IMR-90 (cell line): ENCODE data around the gene DOK1. TPM values are rescaled to one million over a fixed set of nuclear protein-coding genes. Genes with fewer than 3 reads are reported as not detected.

ENCODE experiments used
- ATAC-seq: fragments of 200-7000 bp; cut with Tn5 transposase; 2 replicates; pipeline ENCODE4 v1.9.1; 2020; ENCODE audit warnings: low read depth, mild to moderate bottlenecking, moderate library complexity
- BruUV-seq: library from RNA; stranded (reverse); fragments of 400-500 nt; replicated peaks from 2 replicates; lab custom pipeline; 2021; lab: Mats Ljungman, UMichigan
- CTCF ChIA-PET: fragments of 300-600 bp; formaldehyde crosslinking; extraction: SDS; loops from one replicate; lab custom pipeline; 2021; ENCODE audit warnings: antibody characterized with exemption; lab: Yijun Ruan, JAX
- POLR2A ChIA-PET: fragments of 300-600 bp; sonication (Branson Sonifier 250); formaldehyde crosslinking; loops from one replicate; lab custom pipeline; 2022; ENCODE audit warnings: antibody characterized with exemption; ENCODE audit not compliant: unreplicated experiment; lab: Charles Lee
- DNase-seq: peaks from one replicate; pipeline ENCODE4 v3.0.0; 2013
- H2AFZ ChIP-seq: replicated peaks from 2 replicates; pipeline ENCODE3; 2013; ENCODE audit warnings: low read length, mild to moderate bottlenecking; ENCODE audit not compliant: poor library complexity
- H2AK5ac ChIP-seq: 2 replicates; pipeline ENCODE4 v1.6.1; 2013; ENCODE audit warnings: low read depth, low read length, inconsistent platforms
- H2AK9ac ChIP-seq: replicated peaks from 2 replicates; pipeline ENCODE3; 2013; ENCODE audit warnings: mild to moderate bottlenecking, low read depth, low read length, moderate library complexity; ENCODE audit not compliant: poor library complexity
- H2BK120ac ChIP-seq: 2 replicates; pipeline ENCODE4 v1.6.1; 2013; ENCODE audit warnings: low read depth, low read length, inconsistent platforms
- H2BK15ac ChIP-seq: 3 replicates; pipeline ENCODE4 v1.6.1; 2013; ENCODE audit warnings: low read depth, low read length, inconsistent platforms
- H2BK20ac ChIP-seq: 2 replicates; pipeline ENCODE4 v1.6.1; 2013; ENCODE audit warnings: low read depth, mild to moderate bottlenecking, inconsistent platforms, low read length, moderate library complexity
- H2BK5ac ChIP-seq: 2 replicates; pipeline ENCODE4 v1.6.1; 2013; ENCODE audit warnings: mild to moderate bottlenecking, low read depth, low read length, inconsistent platforms; ENCODE audit not compliant: poor library complexity, severe bottlenecking
- H3K14ac ChIP-seq: replicated peaks from 2 replicates; pipeline ENCODE4 v1.6.1; 2013; ENCODE audit warnings: low read depth, low read length, inconsistent platforms
- H3K18ac ChIP-seq: 2 replicates; pipeline ENCODE4 v1.6.1; 2013; ENCODE audit warnings: low read depth, low read length, control low read depth
- H3K23ac ChIP-seq: 2 replicates; pipeline ENCODE4 v1.6.1; 2013; ENCODE audit warnings: low read depth, low read length, inconsistent platforms
- H3K27ac ChIP-seq: 2 replicates; pipeline ENCODE4 v1.5.1; 2013; ENCODE audit warnings: mild to moderate bottlenecking, control low read depth, low read length; ENCODE audit not compliant: insufficient read depth
- H3K27me3 ChIP-seq: 2 replicates; pipeline ENCODE4 v1.6.1; 2013; ENCODE audit warnings: low read length; ENCODE audit not compliant: control insufficient read depth, insufficient read depth
- H3K36me3 ChIP-seq: 2 replicates; pipeline ENCODE4 v1.6.1; 2013; ENCODE audit warnings: low read length, mixed read lengths; ENCODE audit not compliant: control insufficient read depth, insufficient read depth
- H3K4ac ChIP-seq: 2 replicates; pipeline ENCODE4 v1.6.1; 2013; ENCODE audit warnings: low read depth, low read length, inconsistent platforms
- H3K4me1 ChIP-seq: 2 replicates; pipeline ENCODE4 v1.6.1; 2013; ENCODE audit warnings: low read length, mixed read lengths; ENCODE audit not compliant: control insufficient read depth, insufficient read depth
- H3K4me2 ChIP-seq: 2 replicates; pipeline ENCODE4 v1.6.1; 2013; ENCODE audit warnings: low read depth, mild to moderate bottlenecking, control low read depth, low read length, moderate library complexity
- H3K4me3 ChIP-seq: 2 replicates; pipeline ENCODE4 v1.5.1; 2013; ENCODE audit warnings: low read depth, mild to moderate bottlenecking, control low read depth, low read length, moderate library complexity; ENCODE audit not compliant: insufficient read depth
- H3K56ac ChIP-seq: 2 replicates; pipeline ENCODE4 v1.6.1; 2013; ENCODE audit warnings: low read length, inconsistent platforms; ENCODE audit not compliant: insufficient read depth; ENCODE audit errors: extremely low read depth
- H3K79me1 ChIP-seq, 2 experiments: 2 replicates each; pipeline ENCODE4 v1.6.1; 2013; ENCODE audit warnings: low read length in 2 of 2, inconsistent platforms in 1 of 2, low read depth in 1 of 2
- H3K9ac ChIP-seq: 2 replicates; pipeline ENCODE4 v1.6.1; 2013; ENCODE audit warnings: low read depth, low read length, control low read depth
- H3K9me1 ChIP-seq: 2 replicates; pipeline ENCODE4 v1.6.1; 2013; ENCODE audit warnings: low read length, inconsistent platforms; ENCODE audit not compliant: insufficient read depth
- H3K9me3 ChIP-seq: 2 replicates; pipeline ENCODE4 v1.6.1; 2013; ENCODE audit warnings: low read length; ENCODE audit not compliant: control insufficient read depth, insufficient read depth
- H4K20me1 ChIP-seq: 2 replicates; pipeline ENCODE4 v1.6.1; 2013; ENCODE audit warnings: low read length, inconsistent platforms; ENCODE audit not compliant: insufficient read depth
- H4K5ac ChIP-seq: 2 replicates; pipeline ENCODE4 v1.6.1; 2013; ENCODE audit warnings: mild to moderate bottlenecking, low read depth, low read length, control low read depth
- H4K8ac ChIP-seq, 2 experiments: 2 replicates each; pipeline ENCODE4 v1.6.1; 2013; ENCODE audit warnings: low read depth in 2 of 2, low read length in 2 of 2, control low read depth in 1 of 2, inconsistent platforms in 1 of 2
- H4K91ac ChIP-seq: 2 replicates; pipeline ENCODE4 v1.6.1; 2013; ENCODE audit warnings: low read depth, low read length, inconsistent platforms; ENCODE audit not compliant: insufficient read depth
- BHLHE40 ChIP-seq: fragments of 150-350 bp; IDR thresholded peaks from 2 replicates; pipeline ENCODE4 v1.6.1; 2016; ENCODE audit warnings: mild to moderate bottlenecking, low read depth, low read length
- CEBPB ChIP-seq: IDR thresholded peaks from 2 replicates; pipeline ENCODE4 v1.6.1; 2012; ENCODE audit warnings: low read depth, low read length, improper control_type of control experiment
- CHD1 ChIP-seq: IDR thresholded peaks from 2 replicates; pipeline ENCODE4 v1.6.1; 2012; ENCODE audit warnings: low read depth, low read length, improper control_type of control experiment
- MAFK ChIP-seq: IDR thresholded peaks from 2 replicates; pipeline ENCODE4 v1.6.1; 2012; ENCODE audit warnings: low read depth, low read length, improper control_type of control experiment
- MAZ ChIP-seq: IDR thresholded peaks from 2 replicates; pipeline ENCODE4 v1.6.1; 2012; ENCODE audit warnings: low read depth, mild to moderate bottlenecking, low read length, improper control_type of control experiment, moderate library complexity, borderline replicate concordance
- POLR2A ChIP-seq: IDR thresholded peaks from 2 replicates; pipeline ENCODE4 v1.6.1; 2012; ENCODE audit warnings: mild to moderate bottlenecking, low read depth, low read length
- SMC3 ChIP-seq: fragments of 150-350 bp; IDR thresholded peaks from 2 replicates; pipeline ENCODE4 v1.6.1; 2016; ENCODE audit warnings: low read depth, mild to moderate bottlenecking, antibody characterized with exemption, low read length, moderate library complexity
- USF2 ChIP-seq: fragments of 150-350 bp; IDR thresholded peaks from 2 replicates; pipeline ENCODE4 v1.6.1; 2017; ENCODE audit warnings: mild to moderate bottlenecking, antibody characterized with exemption, low read length, low read depth
- WGBS, 2 experiments: methylation state at CpG; one replicate each; pipeline versions ENCODE4 v1.1.5 to v1.1.7; 2013; ENCODE audit warnings: missing lambda C conversion rate in 2 of 2; ENCODE audit not compliant: insufficient read length in 1 of 2; ENCODE audit errors: extremely low coverage in 2 of 2; 5-methylcytosine and 5-hydroxymethylcytosine counted together
- dilution Hi-C: fragments of 300-500 bp; cut with HindIII; formaldehyde crosslinking; loops from one replicate; pipeline ENCODE4 v1.14.3; 2018; ENCODE audit warnings: low sequenced_read_pairs; ENCODE audit not compliant: unreplicated experiment
- in situ Hi-C: fragments of 300-500 bp; cut with MboI; formaldehyde crosslinking; loops from 3 replicates; pipeline ENCODE4 v1.14.3; 2019; ENCODE audit warnings: low sequenced_read_pairs, inconsistent platforms, mixed read lengths
- intact Hi-C: fragments of 100-400 bp; cut with micrococcal nuclease; formaldehyde crosslinking; loops from 2 replicates; pipeline ENCODE4 v1.10.0; 2022
- polyA plus RNA-seq, 3 experiments: library from polyadenylated mRNA; depleted of rRNA; stranded (reverse); fragments of >200 nt; gene quantifications; 2 replicates each; pipeline ENCODE4 v1.2.3, GENCODE V29; 2012; ENCODE audit warnings: low replicate concordance in 1 of 3
- total RNA-seq: library from RNA; depleted of rRNA; stranded (reverse); fragments of >200 nt; gene quantifications from 2 replicates; pipeline ENCODE4 v1.2.3, GENCODE V29; 2012
- TF ChIP-seq, protein P1 (sequence below): fragments of 150-350 bp; IDR thresholded peaks from 2 replicates; pipeline ENCODE4 v1.6.1; 2016; ENCODE audit warnings: low read depth, mild to moderate bottlenecking, low read length, moderate library complexity, borderline replicate concordance

The DOK1 gene
- total and polyA plus RNA-seq, 2 of the 4 experiments (the other 2 are of a cell fraction): 15.4 to 17.6 TPM

- Histone ChIP-seq H3K56ac (no peak overlapping the region), H4K91ac (no peak overlapping the region), H4K5ac (no peak overlapping the region), H3K27me3 (no peaks in the 10 kb centered on the region), H2AFZ (no peak overlapping the region), H3K9ac (no peak overlapping the region), H3K27ac (no peak overlapping the region), H2BK15ac (no peak overlapping the region), H4K20me1 (no peaks in the 10 kb centered on the region), H3K36me3 (peaks cover 29% of the 10 kb centered on the region), H2AK5ac (no peak overlapping the region), H3K23ac (no peak overlapping the region), H2BK5ac (no peak overlapping the region), H3K79me1 (peaks cover 14 to 19% of the 10 kb centered on the region in 2 experiments), H3K4ac (no peak overlapping the region), H2BK20ac (no peak overlapping the region), H2BK120ac (no peak overlapping the region), H3K4me1 (peaks cover 7% of the 10 kb centered on the region), H3K4me3 (no peak overlapping the region), H3K9me3 (no peaks in the 10 kb centered on the region), H2AK9ac (no peak overlapping the region), H3K14ac (no peak overlapping the region), H3K9me1 (peaks cover 9% of the 10 kb centered on the region), H4K8ac (no peak overlapping the region), H3K4me2 (no peak overlapping the region), H3K18ac (no peak overlapping the region)
- TF ChIP-seq SMC3: no peak
- TF ChIP-seq BHLHE40: no peak
- TF ChIP-seq CHD1: no peak
- no peak for TF ChIP-seq CEBPB
- TF ChIP-seq USF2: no peak
- TF ChIP-seq POLR2A: no peak
- TF ChIP-seq MAZ: no peak
- TF ChIP-seq MAFK: no peak
- TF ChIP-seq, protein P1, sequence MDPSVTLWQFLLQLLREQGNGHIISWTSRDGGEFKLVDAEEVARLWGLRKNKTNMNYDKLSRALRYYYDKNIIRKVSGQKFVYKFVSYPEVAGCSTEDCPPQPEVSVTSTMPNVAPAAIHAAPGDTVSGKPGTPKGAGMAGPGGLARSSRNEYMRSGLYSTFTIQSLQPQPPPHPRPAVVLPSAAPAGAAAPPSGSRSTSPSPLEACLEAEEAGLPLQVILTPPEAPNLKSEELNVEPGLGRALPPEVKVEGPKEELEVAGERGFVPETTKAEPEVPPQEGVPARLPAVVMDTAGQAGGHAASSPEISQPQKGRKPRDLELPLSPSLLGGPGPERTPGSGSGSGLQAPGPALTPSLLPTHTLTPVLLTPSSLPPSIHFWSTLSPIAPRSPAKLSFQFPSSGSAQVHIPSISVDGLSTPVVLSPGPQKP: no peak
- intact Hi-C loops (no loop called here), in situ Hi-C loops (no loop called here), dilution Hi-C loops (no loop called here)
- 96% methylated on average over 4 of the region's 10 CpGs; no CpG with 5 or more reads in 1 of the 2 experiments for WGBS, 2 experiments
- no TSS peak for BruUV-seq
- ChIA-PET POLR2A (no interaction called here), CTCF (no interaction called here)
- ATAC-seq (no peak), DNase-seq (no peak)
These were observed 19.0 kb upstream of the DOK1 start for GRCh38 chr2:74535440-74535965.
